ENCODE measurements around the gene MAEL. TPM values are rescaled to one million over a fixed set of nuclear protein-coding genes. Genes with fewer than 3 reads are reported as not detected.

Gene MAEL
- total and polyA plus RNA-seq, 5 donors, result 3.2 to 7.5 (median 3.9) TPM

DNA sequence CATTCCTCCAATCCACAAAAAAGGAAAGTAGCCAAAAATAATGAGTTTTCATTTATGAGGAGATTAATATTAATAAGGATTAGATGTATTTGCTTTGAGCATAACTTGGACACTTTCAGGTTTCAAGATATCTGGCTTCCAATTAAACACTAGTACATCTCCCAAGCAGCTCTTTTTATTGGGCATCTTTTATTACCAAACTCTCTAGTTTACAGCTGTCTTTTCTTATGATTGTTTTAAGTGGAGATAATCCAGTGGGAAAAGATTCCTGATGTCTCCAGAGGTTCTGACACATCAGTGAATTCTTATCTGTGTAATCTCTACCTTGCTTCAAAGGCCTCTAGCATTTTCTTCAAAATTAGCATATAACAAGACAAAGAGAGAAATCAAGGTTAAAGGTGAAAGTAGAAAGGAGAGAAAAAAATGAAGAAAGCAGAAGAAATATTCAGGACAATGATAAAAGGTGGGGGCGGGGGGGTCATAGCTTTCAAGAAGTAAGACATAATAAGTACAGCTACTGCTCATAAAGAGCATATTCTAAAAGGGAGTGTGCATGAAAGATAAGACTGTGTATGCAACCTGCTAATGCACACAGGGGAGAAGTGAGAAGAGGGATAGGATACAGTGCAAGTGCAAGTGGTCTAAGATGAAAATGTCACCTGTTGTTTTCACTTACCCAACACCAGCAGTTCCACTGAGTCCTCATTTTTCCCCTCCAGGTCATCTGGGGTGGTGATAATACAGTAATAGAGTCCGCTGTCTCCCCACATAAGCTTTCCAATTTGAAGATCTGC lies 32.8 kb upstream of the MAEL start:
- ATAC-seq (no peak), DNase-seq (no peak)
- Histone ChIP-seq H3K4me1 (ENCODE audit: control insufficient read depth, insufficient read depth, low read length) (no peaks in the 10 kb centered on the region), H3K27ac (ENCODE audit: low read length) (no peak overlapping the region), H3K9me3 (ENCODE audit: control insufficient read depth, low read length) (no peaks in the 10 kb centered on the region), H3K27me3 (ENCODE audit: control insufficient read depth, insufficient read depth) (no peaks in the 10 kb centered on the region), H3K4me3 (ENCODE audit: low read length) (no peak overlapping the region)
- 80% methylated on average over 2 of the region's 2 CpGs for WGBS
- intact Hi-C loops (cut with DNase I), result no loop called here

DNA sequence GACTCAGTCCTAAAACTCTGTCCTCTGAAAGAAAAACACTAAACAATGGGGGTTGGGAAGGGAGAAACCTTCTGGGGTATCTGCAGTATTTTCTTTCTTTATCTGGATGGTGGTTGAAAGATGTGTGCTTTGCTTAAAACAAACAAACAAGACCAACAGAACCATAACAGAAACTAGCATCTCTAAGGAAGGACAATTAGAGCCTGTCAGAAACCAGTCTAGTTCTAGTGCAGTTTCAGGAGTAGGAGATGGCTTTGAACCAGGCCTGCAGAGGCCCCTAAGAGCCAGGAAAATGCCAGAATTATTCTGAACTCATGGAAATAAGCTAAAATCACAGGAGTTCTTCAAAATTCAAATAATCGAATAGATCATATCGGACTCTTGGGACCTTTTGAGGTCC lies 32.2 kb upstream of the MAEL start:
- ATAC-seq (no peak), DNase-seq (no peak)
- Histone ChIP-seq H3K9me3 (ENCODE audit: control insufficient read depth, low read length) (no peaks in the 10 kb centered on the region), H3K27me3 (ENCODE audit: control insufficient read depth, insufficient read depth) (no peaks in the 10 kb centered on the region), H3K4me1 (ENCODE audit: control insufficient read depth, insufficient read depth, low read length) (no peaks in the 10 kb centered on the region), H3K27ac (ENCODE audit: low read length) (no peak overlapping the region), H3K4me3 (ENCODE audit: low read length) (no peak overlapping the region)
- WGBS, result 92% methylated on average over 2 of the region's 2 CpGs
- intact Hi-C loops (cut with DNase I), result no loop called here

DNA sequence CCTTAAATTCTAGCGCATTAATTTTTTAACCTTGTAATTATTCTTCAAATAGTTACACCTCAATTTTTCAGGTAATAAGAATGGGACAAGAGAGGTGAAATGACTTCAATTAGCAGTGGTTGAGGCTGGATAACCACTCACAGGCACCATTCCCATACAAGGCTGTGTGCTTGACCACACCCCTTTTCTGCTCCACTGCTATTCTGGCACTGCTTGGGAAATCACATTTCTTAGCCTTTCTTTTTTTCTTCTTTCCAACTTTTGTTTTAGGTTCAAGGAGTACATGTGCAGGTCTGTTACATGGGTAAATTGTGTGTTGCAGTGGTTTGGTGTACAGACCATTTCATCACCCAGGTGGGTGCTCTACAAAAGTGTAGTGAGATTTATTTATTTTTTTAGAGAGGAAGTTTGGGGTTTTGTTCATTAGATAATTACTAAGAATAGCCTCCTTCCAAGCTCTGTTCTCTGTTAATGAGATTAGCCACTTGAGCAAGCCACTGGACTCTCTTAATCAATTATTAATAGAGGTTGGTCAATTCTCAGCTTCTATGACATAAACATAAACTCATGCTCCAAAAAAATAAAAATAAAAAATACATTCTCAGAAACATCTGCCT lies 28.1 kb upstream of the MAEL start:
- Histone ChIP-seq H3K27ac (ENCODE audit: low read length) (no peak overlapping the region), H3K9me3 (ENCODE audit: control insufficient read depth, low read length) (no peaks in the 10 kb centered on the region), H3K27me3 (ENCODE audit: control insufficient read depth, insufficient read depth) (no peaks in the 10 kb centered on the region), H3K4me3 (ENCODE audit: low read length) (no peak overlapping the region), H3K4me1 (ENCODE audit: control insufficient read depth, insufficient read depth, low read length) (no peaks in the 10 kb centered on the region)
- intact Hi-C loops (cut with DNase I), result no loop called here
- 90% methylated on average over 1 of the region's 1 CpG for WGBS
- ATAC-seq, result no peak
- DNase-seq, result no peak

DNA sequence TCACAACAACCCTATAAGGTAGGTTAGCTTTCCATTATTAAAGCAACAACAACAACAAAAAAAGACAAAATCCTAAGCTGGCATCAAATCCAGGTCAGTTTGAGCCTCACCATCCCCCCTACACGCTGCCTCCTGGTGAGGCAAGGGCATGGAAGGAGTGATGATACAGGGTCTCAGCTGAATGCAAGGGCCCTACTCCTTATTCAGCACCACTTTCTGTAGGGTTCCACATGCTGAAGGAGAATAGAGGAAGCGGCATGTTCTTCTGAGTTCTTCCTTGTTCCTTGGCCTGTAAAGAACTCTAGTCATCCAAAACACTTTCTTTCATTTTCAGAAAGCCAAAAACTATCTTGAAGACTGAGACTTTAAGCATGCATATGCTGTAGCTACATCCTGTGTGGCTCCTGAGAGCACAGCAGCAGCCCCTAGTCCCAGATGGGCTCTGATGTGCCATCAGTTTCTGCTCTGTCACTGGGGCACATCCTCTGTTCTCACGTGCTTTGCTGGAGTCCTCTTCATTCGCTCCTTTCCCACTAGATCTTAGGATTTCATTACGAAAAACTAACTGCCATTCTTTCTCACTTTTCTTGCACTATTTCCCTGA lies 19.9 kb upstream of the MAEL start:
- ATAC-seq, result no peak
- Histone ChIP-seq H3K4me1 (ENCODE audit: control insufficient read depth, insufficient read depth, low read length) (no peaks in the 10 kb centered on the region), H3K27ac (ENCODE audit: low read length) (no peak overlapping the region), H3K9me3 (ENCODE audit: control insufficient read depth, low read length) (no peaks in the 10 kb centered on the region), H3K27me3 (ENCODE audit: control insufficient read depth, insufficient read depth) (no peaks in the 10 kb centered on the region), H3K4me3 (ENCODE audit: low read length) (no peak overlapping the region)
- 88% methylated on average over 5 of the region's 5 CpGs for WGBS
- intact Hi-C loops (cut with DNase I), result no loop called here
- DNase-seq, result no peak

DNA sequence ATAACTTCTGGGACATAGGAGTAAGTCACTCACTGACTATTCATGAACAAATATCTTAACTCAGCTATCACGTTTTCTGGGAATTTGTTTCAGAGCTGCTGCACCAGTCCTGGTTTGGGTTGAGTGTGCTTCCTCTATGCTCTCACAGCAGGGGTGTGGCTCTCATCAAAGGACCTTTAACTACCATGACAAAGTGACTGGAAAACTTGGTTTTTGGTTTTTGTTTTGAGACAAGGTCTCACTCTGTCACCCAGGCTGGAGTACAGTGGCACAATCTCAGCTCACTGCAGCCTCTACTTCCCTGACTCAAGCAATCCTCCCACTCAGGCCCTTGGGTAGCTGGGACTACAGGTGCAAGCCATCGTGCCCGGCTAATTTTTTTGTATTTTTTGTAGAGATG lies 17.8 kb upstream of the MAEL start:
- Histone ChIP-seq H3K9me3 (ENCODE audit: control insufficient read depth, low read length) (no peaks in the 10 kb centered on the region), H3K4me1 (ENCODE audit: control insufficient read depth, insufficient read depth, low read length) (no peaks in the 10 kb centered on the region), H3K27ac (ENCODE audit: low read length) (no peak overlapping the region), H3K27me3 (ENCODE audit: control insufficient read depth, insufficient read depth) (no peaks in the 10 kb centered on the region), H3K4me3 (ENCODE audit: low read length) (no peak overlapping the region)
- intact Hi-C loops (cut with DNase I), result no loop called here
- DNase-seq (no peak), ATAC-seq (no peak)
- WGBS, result 84% methylated on average over 3 of the region's 3 CpGs

DNA sequence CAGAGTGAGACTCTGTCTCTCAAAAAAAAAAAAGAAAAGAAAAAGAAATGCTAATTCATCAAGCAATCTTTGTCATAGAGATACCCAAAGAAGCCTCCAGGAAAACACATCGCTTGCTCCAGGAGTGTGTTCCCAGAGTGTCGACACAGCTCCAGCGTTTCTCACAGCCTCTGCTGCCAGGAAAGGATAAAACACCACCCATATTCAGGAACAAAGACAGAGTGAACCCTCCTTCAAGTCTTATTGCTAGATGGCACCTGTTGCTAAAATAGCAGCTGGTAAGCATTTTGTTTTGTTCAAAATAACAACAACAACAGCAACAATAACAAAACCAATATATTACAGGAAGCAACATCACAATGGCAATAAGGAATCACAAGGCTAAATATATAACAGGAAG lies 16.9 kb upstream of the MAEL start:
- Histone ChIP-seq H3K27me3 (ENCODE audit: control insufficient read depth, insufficient read depth) (no peaks in the 10 kb centered on the region), H3K9me3 (ENCODE audit: control insufficient read depth, low read length) (no peaks in the 10 kb centered on the region), H3K4me1 (ENCODE audit: control insufficient read depth, insufficient read depth, low read length) (no peaks in the 10 kb centered on the region), H3K27ac (ENCODE audit: low read length) (no peak overlapping the region), H3K4me3 (ENCODE audit: low read length) (no peak overlapping the region)
- ATAC-seq (no peak), DNase-seq (no peak)
- intact Hi-C loops (cut with DNase I), result no loop called here
- WGBS, result 24% methylated on average over 3 of the region's 3 CpGs

DNA sequence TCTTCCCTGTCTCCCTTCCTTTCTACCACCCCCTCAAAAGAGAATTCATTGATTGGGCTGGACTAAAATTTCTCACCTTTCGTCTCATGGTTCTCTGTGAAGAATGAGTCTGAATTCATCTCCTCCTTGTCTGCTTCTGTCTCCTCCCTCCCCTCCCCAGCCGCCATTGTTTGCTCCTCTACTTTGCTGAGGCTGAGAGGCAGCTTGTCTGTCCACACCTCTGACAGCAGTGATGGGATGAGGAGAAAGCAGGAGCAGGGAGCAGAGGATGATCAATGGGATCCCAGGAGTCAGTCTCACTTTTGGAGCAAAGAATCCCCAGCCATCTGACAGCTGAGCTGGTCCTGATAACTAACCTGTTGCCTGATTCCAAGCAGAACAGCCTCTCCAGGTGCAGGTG lies 16.3 kb upstream of the MAEL start:
- intact Hi-C loops (cut with DNase I), result no loop called here

DNA sequence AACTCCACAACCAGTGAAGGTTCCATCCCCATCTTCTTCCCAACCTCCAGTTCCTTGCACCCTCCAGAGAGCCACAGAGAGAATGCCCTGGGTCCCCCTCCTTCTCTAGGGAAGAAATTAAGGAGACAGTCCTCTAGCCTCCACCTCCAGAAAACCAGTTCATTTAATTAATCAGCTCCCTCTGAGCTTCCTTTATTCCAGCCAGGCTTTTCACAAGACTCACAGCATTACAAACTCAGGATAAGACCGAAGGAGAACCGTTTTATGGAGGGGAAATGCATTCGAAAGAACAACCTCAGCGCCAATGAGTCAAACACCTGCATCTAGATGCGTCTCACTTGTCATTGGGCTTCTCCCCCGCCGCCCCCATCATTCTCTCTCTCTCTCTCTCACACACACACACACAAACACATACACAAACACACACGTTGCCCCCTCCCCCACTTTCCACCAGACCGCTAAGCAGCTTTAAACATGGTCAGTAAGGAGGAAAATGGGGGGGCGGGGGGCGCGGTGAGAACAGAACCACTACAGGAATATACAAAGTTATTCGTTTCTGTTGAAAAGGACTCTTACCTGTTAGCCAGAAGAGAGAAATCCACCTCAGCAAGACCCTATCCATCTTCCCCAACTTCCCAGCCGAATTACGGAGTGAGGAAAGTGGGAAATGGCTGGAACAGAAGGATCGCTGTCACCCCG lies 14.3 kb upstream of the MAEL start:
- Histone ChIP-seq H3K4me3 (ENCODE audit: low read length) (peak overlapping the region; percentile 82), H3K27ac (ENCODE audit: low read length) (no peak overlapping the region), H3K9me3 (ENCODE audit: control insufficient read depth, low read length) (no peaks in the 10 kb centered on the region), H3K4me1 (ENCODE audit: control insufficient read depth, insufficient read depth, low read length) (no peaks in the 10 kb centered on the region), H3K27me3 (ENCODE audit: control insufficient read depth, insufficient read depth) (no peaks in the 10 kb centered on the region)
- DNase-seq, result peak in 1 of 3 donors; percentile 33
- intact Hi-C loops (cut with DNase I), result no loop called here
- 3% methylated on average over 17 of the region's 17 CpGs for WGBS
- no peak for ATAC-seq

More for the DNA sequence above, 16.3 kb upstream of the MAEL start:
- Histone ChIP-seq H3K4me1 (ENCODE audit: control insufficient read depth, insufficient read depth, low read length) (no peaks in the 10 kb centered on the region), H3K27ac (ENCODE audit: low read length) (no peak overlapping the region), H3K9me3 (ENCODE audit: control insufficient read depth, low read length) (no peaks in the 10 kb centered on the region), H3K4me3 (ENCODE audit: low read length) (no peak overlapping the region), H3K27me3 (ENCODE audit: control insufficient read depth, insufficient read depth) (no peaks in the 10 kb centered on the region)
- ATAC-seq (no peak), DNase-seq (no peak)
- WGBS, result 37% methylated on average over 2 of the region's 2 CpGs

DNA sequence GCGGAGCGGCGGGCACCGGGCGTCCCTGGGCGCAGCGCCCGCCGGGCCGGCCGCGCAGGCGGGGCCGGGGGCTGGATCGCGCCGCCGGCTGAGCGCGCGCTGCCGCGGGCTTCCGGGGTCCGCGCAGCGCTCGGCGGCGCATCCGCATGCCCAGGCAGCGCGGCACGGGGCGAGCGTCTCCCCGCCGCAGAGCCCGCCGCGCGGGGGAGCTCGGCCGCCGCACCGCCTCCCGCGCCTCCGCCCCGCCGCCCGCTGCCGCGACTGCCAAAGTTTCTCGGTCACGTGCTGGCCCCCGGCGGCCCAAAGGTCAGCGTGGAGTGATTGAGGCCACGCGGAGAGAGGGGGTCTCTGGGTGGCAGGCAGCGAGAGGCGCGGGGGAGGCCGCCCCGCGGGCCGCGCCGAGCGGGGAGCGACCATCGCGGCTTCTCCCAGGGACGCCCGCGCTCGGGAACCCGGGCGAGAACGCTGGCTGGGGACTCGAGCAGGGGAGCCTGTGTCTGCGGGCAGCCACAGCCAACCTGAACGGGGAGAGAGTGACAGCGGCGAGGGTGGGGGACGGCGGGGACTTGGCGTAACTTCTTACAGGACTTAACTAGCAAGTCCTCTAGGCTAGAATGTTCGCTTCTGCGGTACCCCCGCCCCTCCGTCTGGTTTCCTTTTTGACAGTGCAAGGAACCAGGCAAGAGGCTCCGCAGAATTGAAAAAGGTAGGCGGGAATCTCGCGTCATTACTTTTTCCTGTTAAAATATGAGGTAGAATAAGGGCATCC lies 13.5 kb upstream of the MAEL start, which contains the start of gene ILDR2:
ILDR2 (minus strand) TSS at position 180 of the 769 bp plus-strand sequence. CDS start 272 bp downstream, outside the sequence.
- DNase-seq (peak; percentile 48 to 78 (median 69)), ATAC-seq (peak; percentile 79 to 81)
- Histone ChIP-seq H3K9me3 (ENCODE audit: control insufficient read depth, low read length) (no peaks in the 10 kb centered on the region), H3K27me3 (ENCODE audit: control insufficient read depth, insufficient read depth) (no peaks in the 10 kb centered on the region), H3K4me1 (ENCODE audit: control insufficient read depth, insufficient read depth, low read length) (no peaks in the 10 kb centered on the region), H3K27ac (ENCODE audit: low read length) (peak within 1 kb of the TSS; percentile 62), H3K4me3 (ENCODE audit: low read length) (peak within 1 kb of the TSS; percentile 82)
- WGBS, result under 1% methylated on average over 97 of the region's 97 CpGs
- intact Hi-C loops (cut with DNase I), result no loop called here

DNA sequence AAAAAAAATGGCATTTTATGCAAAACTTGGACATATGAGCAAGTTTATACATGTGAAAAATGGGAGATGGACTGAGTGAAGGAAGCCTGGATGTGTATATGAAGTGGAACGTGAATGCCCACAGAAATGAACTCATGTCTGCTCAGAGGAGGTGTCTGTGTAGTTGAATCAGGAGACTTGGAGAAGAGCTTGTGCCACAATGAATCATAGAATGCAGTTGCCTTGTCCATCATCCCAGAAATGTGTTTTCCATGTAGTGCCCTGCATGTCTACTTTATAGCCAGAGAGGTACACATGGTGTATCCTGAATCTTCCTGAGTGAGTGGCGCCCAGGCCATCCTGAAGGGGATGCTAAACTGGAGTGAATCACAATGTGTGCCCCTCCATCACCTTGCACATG lies 11.1 kb upstream of the MAEL start:
- Histone ChIP-seq H3K4me3 (ENCODE audit: low read length) (no peak overlapping the region), H3K27me3 (ENCODE audit: control insufficient read depth, insufficient read depth) (no peaks in the 10 kb centered on the region), H3K27ac (ENCODE audit: low read length) (no peak overlapping the region), H3K4me1 (ENCODE audit: control insufficient read depth, insufficient read depth, low read length) (no peaks in the 10 kb centered on the region), H3K9me3 (ENCODE audit: control insufficient read depth, low read length) (no peaks in the 10 kb centered on the region)
- intact Hi-C loops (cut with DNase I), result no loop called here
- DNase-seq (no peak), ATAC-seq (no peak)
- 88% methylated on average over 2 of the region's 2 CpGs for WGBS

Measured in right cardiac atrium (tissue), 5 donors.